Measurements from ENCODE around the gene PACRG. TPM values are rescaled to one million over a fixed set of nuclear protein-coding genes. Genes with fewer than 3 reads are reported as not detected.

PACRG gene
- total and polyA plus RNA-seq, 2 experiments from 2014 or later, result 0.83 to 3.7 TPM

- H3K9me3 ChIP-seq (ENCODE audit: low read depth), result no peaks in the 10 kb centered on the region
- no peaks in the 10 kb centered on the region for H3K27me3 ChIP-seq
- no peak overlapping the region for H3K4me3 ChIP-seq
- no peaks in the 10 kb centered on the region for H3K36me3 ChIP-seq
- TF ChIP-seq, protein P1, sequence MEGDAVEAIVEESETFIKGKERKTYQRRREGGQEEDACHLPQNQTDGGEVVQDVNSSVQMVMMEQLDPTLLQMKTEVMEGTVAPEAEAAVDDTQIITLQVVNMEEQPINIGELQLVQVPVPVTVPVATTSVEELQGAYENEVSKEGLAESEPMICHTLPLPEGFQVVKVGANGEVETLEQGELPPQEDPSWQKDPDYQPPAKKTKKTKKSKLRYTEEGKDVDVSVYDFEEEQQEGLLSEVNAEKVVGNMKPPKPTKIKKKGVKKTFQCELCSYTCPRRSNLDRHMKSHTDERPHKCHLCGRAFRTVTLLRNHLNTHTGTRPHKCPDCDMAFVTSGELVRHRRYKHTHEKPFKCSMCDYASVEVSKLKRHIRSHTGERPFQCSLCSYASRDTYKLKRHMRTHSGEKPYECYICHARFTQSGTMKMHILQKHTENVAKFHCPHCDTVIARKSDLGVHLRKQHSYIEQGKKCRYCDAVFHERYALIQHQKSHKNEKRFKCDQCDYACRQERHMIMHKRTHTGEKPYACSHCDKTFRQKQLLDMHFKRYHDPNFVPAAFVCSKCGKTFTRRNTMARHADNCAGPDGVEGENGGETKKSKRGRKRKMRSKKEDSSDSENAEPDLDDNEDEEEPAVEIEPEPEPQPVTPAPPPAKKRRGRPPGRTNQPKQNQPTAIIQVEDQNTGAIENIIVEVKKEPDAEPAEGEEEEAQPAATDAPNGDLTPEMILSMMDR (IDR thresholded peaks at IDR 0.05; ENCODE audit: low read depth, low read length), result no peak
- peak; percentile 34 to 48 for DNase-seq (ENCODE audit: low read depth in 1 of 2, low spot score in 1 of 2)
- H3K27ac ChIP-seq, result no peak overlapping the region
- peaks cover 20% of the 10 kb centered on the region for H3K4me1 ChIP-seq (ENCODE audit: low read depth)
Observed at GRCh38 chr6:162940426-162940825, 212.7 kb downstream of the PACRG start.

GRCh38 chr6:162941128-162941527 lies 213.4 kb downstream of the PACRG start:
- TF ChIP-seq, protein P1 (IDR thresholded peaks at IDR 0.05; ENCODE audit: low read depth, low read length), result no peak
- H3K4me1 ChIP-seq (ENCODE audit: low read depth), result peaks cover 20% of the 10 kb centered on the region
- H3K9me3 ChIP-seq (ENCODE audit: low read depth), result no peaks in the 10 kb centered on the region
- H3K4me3 ChIP-seq, result no peak overlapping the region
- H3K27me3 ChIP-seq, result no peaks in the 10 kb centered on the region
- H3K36me3 ChIP-seq, result no peaks in the 10 kb centered on the region
- no peak for DNase-seq (ENCODE audit: low read depth in 1 of 2, low spot score in 1 of 2)
- H3K27ac ChIP-seq, result no peak overlapping the region

DNA sequence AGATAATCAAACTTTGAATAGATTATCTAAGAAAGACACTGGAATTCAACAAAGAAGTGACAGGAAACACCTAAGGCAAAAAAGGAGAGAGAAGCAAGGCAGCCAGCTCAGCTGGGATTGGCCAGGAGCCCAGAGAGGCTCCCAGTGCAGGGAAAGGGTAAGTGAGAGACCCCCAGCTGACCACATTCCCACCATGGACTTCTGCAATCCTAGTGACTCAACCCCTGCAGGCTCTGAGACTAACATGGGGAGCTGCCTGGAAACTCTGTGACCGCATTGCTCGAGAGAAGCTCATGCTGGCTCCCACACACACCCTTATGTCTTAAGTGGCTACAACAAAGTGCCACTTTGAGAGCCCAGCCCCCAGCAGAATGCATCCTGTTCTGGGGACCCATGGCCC lies 215.1 kb downstream of the PACRG start:
- DNase-seq (ENCODE audit: low read depth in 1 of 2, low spot score in 1 of 2), result peak; percentile 19 to 88
- H3K27ac ChIP-seq, result no peak overlapping the region
- TF ChIP-seq, protein P1 (IDR thresholded peaks at IDR 0.05; ENCODE audit: low read depth, low read length), result no peak
- no peak overlapping the region for H3K4me3 ChIP-seq
- H3K4me1 ChIP-seq (ENCODE audit: low read depth), result peaks cover 20% of the 10 kb centered on the region
- no peaks in the 10 kb centered on the region for H3K27me3 ChIP-seq
- H3K9me3 ChIP-seq (ENCODE audit: low read depth), result no peaks in the 10 kb centered on the region
- H3K36me3 ChIP-seq, result no peaks in the 10 kb centered on the region

- no peak overlapping the region for H3K27ac ChIP-seq
Observed at GRCh38 chr6:162943369-162943768, 215.6 kb downstream of the PACRG start.

DNA sequence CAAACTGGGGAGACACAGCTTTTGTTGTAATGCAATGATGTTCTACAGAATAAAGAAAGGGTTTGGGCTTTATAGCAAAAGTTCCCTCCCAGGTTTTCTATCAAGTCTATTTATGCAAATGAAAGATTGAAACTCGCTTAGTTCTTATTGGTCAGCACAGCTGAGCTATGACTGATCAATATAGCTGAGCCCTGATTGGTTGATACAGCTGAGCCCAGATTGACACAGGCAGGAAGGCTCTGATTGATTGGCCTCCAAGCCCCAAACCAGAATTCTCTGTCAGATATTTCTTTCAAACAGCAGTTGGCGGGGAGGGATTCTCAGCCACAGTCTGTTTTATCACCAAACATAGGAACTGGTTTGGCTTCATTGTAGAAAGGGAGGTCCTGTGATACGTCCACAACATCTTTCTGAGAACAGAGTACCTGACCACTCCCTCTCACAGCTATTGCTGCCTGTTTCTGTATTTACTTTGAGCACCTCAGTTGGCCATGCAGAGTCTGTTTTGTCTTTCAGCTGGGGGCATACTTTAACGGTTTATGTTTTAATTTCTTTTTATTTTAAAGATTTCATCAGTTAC lies 223.5 kb downstream of the PACRG start:
- Histone ChIP-seq H3K9me3 (ENCODE audit: low read depth) (no peaks in the 10 kb centered on the region), H3K27ac (no peak overlapping the region), H3K27me3 (no peaks in the 10 kb centered on the region), H3K4me1 (ENCODE audit: low read depth) (no peaks in the 10 kb centered on the region), H3K36me3 (no peaks in the 10 kb centered on the region), H3K4me3 (no peak overlapping the region)
- TF ChIP-seq, protein P1 (IDR thresholded peaks at IDR 0.05; ENCODE audit: low read depth, low read length), result no peak
- DNase-seq (ENCODE audit: low read depth in 1 of 2, low spot score in 1 of 2), result no peak

More at GRCh38 chr6:162943369-162943768, 215.6 kb downstream of the PACRG start:
- no peaks in the 10 kb centered on the region for H3K36me3 ChIP-seq
- peaks cover 20% of the 10 kb centered on the region for H3K4me1 ChIP-seq (ENCODE audit: low read depth)
- H3K9me3 ChIP-seq (ENCODE audit: low read depth), result no peaks in the 10 kb centered on the region
- no peaks in the 10 kb centered on the region for H3K27me3 ChIP-seq
- no peak overlapping the region for H3K4me3 ChIP-seq
- DNase-seq (ENCODE audit: low read depth in 1 of 2, low spot score in 1 of 2), result no peak
- TF ChIP-seq, protein P1 (IDR thresholded peaks at IDR 0.05; ENCODE audit: low read depth, low read length), result no peak

All from cardiac muscle cell (in vitro differentiated cells and primary cell).